ENCODE data around the gene SIMC1.

DNA sequence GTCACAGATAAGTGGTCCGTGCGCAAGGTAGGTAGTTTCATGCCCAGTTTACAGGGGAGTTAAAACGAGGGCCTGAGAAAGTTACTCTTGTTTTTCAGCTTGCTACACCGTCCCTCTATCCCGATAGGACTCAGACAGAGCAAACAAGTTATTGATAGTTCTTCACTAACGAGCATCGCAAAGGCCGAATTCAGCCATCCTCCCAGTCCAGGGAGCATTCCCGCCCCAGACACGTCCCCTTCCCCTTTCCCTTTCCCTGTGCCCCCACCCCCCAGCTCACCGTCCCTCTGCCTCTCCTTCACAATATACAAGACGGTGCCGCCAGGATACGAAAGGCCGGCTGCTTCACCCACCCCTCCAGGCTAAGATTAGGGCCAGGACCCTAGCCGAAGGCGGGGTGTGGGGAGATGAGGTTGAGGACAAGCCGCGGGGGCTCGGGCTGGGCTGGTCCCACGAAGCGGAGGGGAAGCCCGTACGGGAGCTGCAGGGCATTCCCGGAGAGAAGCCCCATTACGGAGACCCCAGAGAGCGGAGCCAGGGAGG lies 122.7 kb downstream of the SIMC1 start:
- TF ChIP-seq, protein P1, sequence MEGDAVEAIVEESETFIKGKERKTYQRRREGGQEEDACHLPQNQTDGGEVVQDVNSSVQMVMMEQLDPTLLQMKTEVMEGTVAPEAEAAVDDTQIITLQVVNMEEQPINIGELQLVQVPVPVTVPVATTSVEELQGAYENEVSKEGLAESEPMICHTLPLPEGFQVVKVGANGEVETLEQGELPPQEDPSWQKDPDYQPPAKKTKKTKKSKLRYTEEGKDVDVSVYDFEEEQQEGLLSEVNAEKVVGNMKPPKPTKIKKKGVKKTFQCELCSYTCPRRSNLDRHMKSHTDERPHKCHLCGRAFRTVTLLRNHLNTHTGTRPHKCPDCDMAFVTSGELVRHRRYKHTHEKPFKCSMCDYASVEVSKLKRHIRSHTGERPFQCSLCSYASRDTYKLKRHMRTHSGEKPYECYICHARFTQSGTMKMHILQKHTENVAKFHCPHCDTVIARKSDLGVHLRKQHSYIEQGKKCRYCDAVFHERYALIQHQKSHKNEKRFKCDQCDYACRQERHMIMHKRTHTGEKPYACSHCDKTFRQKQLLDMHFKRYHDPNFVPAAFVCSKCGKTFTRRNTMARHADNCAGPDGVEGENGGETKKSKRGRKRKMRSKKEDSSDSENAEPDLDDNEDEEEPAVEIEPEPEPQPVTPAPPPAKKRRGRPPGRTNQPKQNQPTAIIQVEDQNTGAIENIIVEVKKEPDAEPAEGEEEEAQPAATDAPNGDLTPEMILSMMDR (IDR thresholded peaks at IDR 0.05) = no peak
- TF ChIP-seq POLR2A (IDR thresholded peaks at IDR 0.05) = no peak

All from breast epithelium (tissue), 3 donors.